Endothelial cell of umbilical vein (primary cell): ENCODE results near the gene MCM5. TPM values are rescaled to one million over a fixed set of nuclear protein-coding genes. Genes with fewer than 3 reads are reported as not detected.

Experiments used
- BruUV-seq: library from RNA; stranded (reverse); fragments of 400-500 nt; replicated peaks from 2 replicates; lab custom pipeline; 2021; lab: Mats Ljungman, UMichigan
- CTCF ChIA-PET: fragments of 300-600, 350-600 bp; sonication (Branson Sonifier 250); formaldehyde crosslinking; loops from one replicate; lab custom pipeline; 2021; ENCODE audit warnings: antibody characterized with exemption, inconsistent platforms; lab: Charles Lee
- POLR2A ChIA-PET: fragments of 300-600, 350-600 bp; sonication (Branson Sonifier 250); formaldehyde crosslinking; loops from one replicate; lab custom pipeline; 2021; ENCODE audit warnings: antibody characterized with exemption, inconsistent platforms; lab: Charles Lee
- DNase-seq: peaks from one replicate; pipeline ENCODE4 v3.0.0-alpha.2; 2011; ENCODE audit warnings: low read depth, low spot score
- FAIRE-seq: peaks from 2 replicates; lab custom pipeline; 2011; peaks lifted over from hg19 to GRCh38; lab: Jason Lieb, UNC
- H2AFZ ChIP-seq: 2 replicates; pipeline ENCODE4 v1.6.0; 2012; ENCODE audit warnings: low read depth, low read length, control low read depth, inconsistent platforms
- H3K27ac ChIP-seq: 2 replicates; pipeline ENCODE4 v1.5.1; 2011; ENCODE audit warnings: low read depth, mild to moderate bottlenecking, control low read depth, low read length, moderate library complexity; ENCODE audit not compliant: insufficient read depth
- H3K27me3 ChIP-seq, 2 experiments: 2 replicates each; pipeline versions ENCODE4 v1.6.0 to v1.6.1; 2011; ENCODE audit warnings: low read length in 2 of 2, mixed read lengths in 1 of 2; ENCODE audit not compliant: control insufficient read depth in 2 of 2, insufficient read depth in 2 of 2
- H3K36me3 ChIP-seq, 2 experiments: 2 replicates in 1 of 2; 3 replicates in 1 of 2; pipeline ENCODE4 v1.5.1; 2011; ENCODE audit warnings: low read length in 2 of 2, mild to moderate bottlenecking in 1 of 2, moderate library complexity in 1 of 2; ENCODE audit not compliant: control insufficient read depth in 2 of 2, insufficient read depth in 2 of 2; ENCODE audit errors: extremely low read depth in 1 of 2
- H3K4me1 ChIP-seq: 3 replicates; pipeline ENCODE4 v1.5.1; 2011; ENCODE audit warnings: mild to moderate bottlenecking, low read length; ENCODE audit not compliant: control insufficient read depth, insufficient read depth; ENCODE audit errors: extremely low read depth
- H3K4me2 ChIP-seq: 2 replicates; pipeline ENCODE4 v1.6.1; 2011; ENCODE audit warnings: low read length, control low read depth, mixed read lengths; ENCODE audit not compliant: insufficient read depth
- H3K4me3 ChIP-seq, 3 experiments: fragments of 200-600 bp in 1 of 3; sonication (generic), shearing (Covaris generic) in 1 of 3; replicated peaks in 1 of 3; 2 replicates each; pipeline ENCODE4 v1.5.1; 2011 to 2016; ENCODE audit warnings: control low read depth in 3 of 3, low read length in 3 of 3, mild to moderate bottlenecking in 2 of 3, inconsistent platforms in 1 of 3, low read depth in 1 of 3, moderate library complexity in 1 of 3; ENCODE audit not compliant: insufficient read depth in 1 of 3
- H3K79me2 ChIP-seq: 2 replicates; pipeline ENCODE4 v1.6.0; 2012; ENCODE audit warnings: low read length, inconsistent platforms; ENCODE audit not compliant: control insufficient read depth, insufficient read depth
- H3K9ac ChIP-seq: replicated peaks from 2 replicates; pipeline ENCODE3; 2011; ENCODE audit warnings: low read length, control low read depth; ENCODE audit not compliant: insufficient read depth; ENCODE audit errors: extremely low read depth
- H3K9me1 ChIP-seq: replicated peaks from 3 replicates; pipeline ENCODE4 v1.6.0; 2011; ENCODE audit warnings: mild to moderate bottlenecking, low read length; ENCODE audit not compliant: control insufficient read depth, insufficient read depth; ENCODE audit errors: extremely low read depth
- H3K9me3 ChIP-seq: replicated peaks from 2 replicates; pipeline ENCODE4 v1.5.1; 2012; ENCODE audit warnings: low read length, inconsistent platforms; ENCODE audit not compliant: control insufficient read depth, insufficient read depth
- H4K20me1 ChIP-seq: replicated peaks from 2 replicates; pipeline ENCODE3; 2011; ENCODE audit warnings: mild to moderate bottlenecking, low read length; ENCODE audit not compliant: control insufficient read depth, insufficient read depth; ENCODE audit errors: extremely low read depth
- CTCF ChIP-seq, 2 donors: IDR thresholded peaks; 1 replicate in 1 of 2; 2 replicates in 1 of 2; pipeline ENCODE4 v1.5.1; 2011; ENCODE audit warnings: low read length in 2 of 2, mild to moderate bottlenecking in 2 of 2, moderate library complexity in 2 of 2, control low read depth in 1 of 2, inconsistent platforms in 1 of 2, low read depth in 1 of 2; ENCODE audit not compliant: insufficient read depth in 1 of 2; ENCODE audit errors: extremely low read depth in 1 of 2
- EZH2 ChIP-seq: IDR thresholded peaks from 2 replicates; pipeline ENCODE4 v1.6.1; 2012; ENCODE audit warnings: borderline replicate concordance, low read depth, mild to moderate bottlenecking, moderate library complexity, low read length, inconsistent platforms; ENCODE audit not compliant: severe bottlenecking
- FOS ChIP-seq: IDR thresholded peaks from 2 replicates; pipeline ENCODE4 v1.6.1; 2011; ENCODE audit warnings: mild to moderate bottlenecking, low read length, moderate library complexity, borderline replicate concordance; ENCODE audit not compliant: insufficient read depth
- GATA2 ChIP-seq: IDR thresholded peaks from 2 replicates; pipeline ENCODE4 v1.7.0; 2011; ENCODE audit warnings: low read depth, mild to moderate bottlenecking, moderate library complexity, mixed read lengths, low read length; ENCODE audit not compliant: insufficient read length, insufficient read depth
- JUN ChIP-seq: IDR thresholded peaks from 2 replicates; pipeline ENCODE4 v1.6.1; 2011; ENCODE audit warnings: borderline replicate concordance, low read depth; ENCODE audit not compliant: insufficient read length, insufficient read depth
- MAX ChIP-seq: IDR thresholded peaks from 2 replicates; pipeline ENCODE4 v1.6.1; 2011; ENCODE audit not compliant: insufficient read depth, insufficient read length
- MYC ChIP-seq: IDR thresholded peaks from one replicate; pipeline ENCODE4 v1.6.1; 2011; ENCODE audit warnings: mild to moderate bottlenecking, low read depth, low read length
- POLR2A ChIP-seq: IDR thresholded peaks from 2 replicates; pipeline ENCODE4 v1.6.1; 2012; ENCODE audit warnings: low read depth, mild to moderate bottlenecking, control low read depth, low read length
- POLR2AphosphoS5 ChIP-seq: IDR thresholded peaks from 2 replicates; pipeline ENCODE4 v1.6.1; 2012; ENCODE audit warnings: low read depth, mild to moderate bottlenecking, control low read depth, low read length, moderate library complexity; ENCODE audit not compliant: insufficient read depth
- dilution Hi-C: fragments of 300-500 bp; cut with MboI; formaldehyde crosslinking; loops from one replicate; pipeline ENCODE4 v1.15.0; 2019; ENCODE audit warnings: low sequenced_read_pairs; ENCODE audit not compliant: extremely low pct_ligation_motif_present
- intact Hi-C: fragments of 100-400 bp; cut with micrococcal nuclease; formaldehyde crosslinking; loops from one replicate; pipeline ENCODE4 v1.10.0; 2022
- polyA plus RNA-seq, 4 experiments: library from polyadenylated mRNA; depleted of rRNA in 3 of 4; stranded (reverse) in 3 of 4; unstranded in 1 of 4; fragments of >200 nt; gene quantifications; 2 replicates each; pipeline versions ENCODE4 v1.2.1 to v1.2.3, GENCODE V29; 2011 to 2012; ENCODE audit warnings: missing spikeins in 1 of 4
- total RNA-seq: library from RNA; stranded (reverse); gene quantifications from 2 replicates; pipeline ENCODE4 v1.2.3, GENCODE V29; 2021

MCM5 gene
- total and polyA plus RNA-seq, 2 donors (not counting 3 experiments of a cell fraction or from before 2014, with no cell fraction given): 67.8 to 111 TPM

- H3K27ac ChIP-seq: peak overlapping the region; percentile 62
- no TSS peak for BruUV-seq
These were observed 22.2 kb upstream of the MCM5 start for GRCh38 chr22:35377735-35378134.

More at GRCh38 chr22:35377735-35378134, 22.2 kb upstream of the MCM5 start:
- H3K27me3 ChIP-seq: no peaks in the 10 kb centered on the region
- peak overlapping the region; percentile 15 for H3K9ac ChIP-seq
- H3K9me1 ChIP-seq: no peaks in the 10 kb centered on the region
- peak overlapping the region; percentile 10 for H2AFZ ChIP-seq
- dilution Hi-C loops (no loop called here), intact Hi-C loops (no loop called here)
- H3K4me1 ChIP-seq: peaks cover 34% of the 10 kb centered on the region
- no peaks in the 10 kb centered on the region for H3K36me3 ChIP-seq
- no peaks in the 10 kb centered on the region for H4K20me1 ChIP-seq
- H3K79me2 ChIP-seq: peaks cover 10% of the 10 kb centered on the region
- CTCF ChIA-PET: interaction anchor here (2.4 kb wide), 1 partner anchor 25 kb away, joined by 9 read pairs; no protein-coding TSS in a partner anchor
- POLR2A ChIA-PET: no interaction called here
- FAIRE-seq (no peak), DNase-seq (no peak)
- no peak overlapping the region for H3K4me3 ChIP-seq
- H3K4me2 ChIP-seq: no peak overlapping the region
- no peaks in the 10 kb centered on the region for H3K9me3 ChIP-seq
- no peak for TF ChIP-seq GATA2
- no peak for TF ChIP-seq JUN
- no peak for TF ChIP-seq EZH2
- TF ChIP-seq FOS: no peak
- no peak for TF ChIP-seq POLR2AphosphoS5
- no peak for TF ChIP-seq POLR2A
- TF ChIP-seq MYC: no peak
- TF ChIP-seq CTCF (IDR thresholded peaks at IDR 0.05; ENCODE audit: extremely low read depth in 1 of 2, insufficient read depth in 1 of 2, low read depth in 1 of 2, low read length in 2 of 2): no peak
- TF ChIP-seq MAX: no peak
